GM20000 (cell line): ENCODE measurements around the gene CASP2.

Experiments
- DNase-seq: peaks from one replicate; pipeline ENCODE4 v3.0.0; 2012; ENCODE audit warnings: low spot score
- CTCF ChIP-seq: IDR thresholded peaks from 2 replicates; pipeline ENCODE4 v1.5.1; 2012; ENCODE audit warnings: mild to moderate bottlenecking, control low read depth; ENCODE audit errors: extremely low read depth, missing control alignments

The CASP2 gene

GRCh38 chr7:143281529-143281928 lies 6.6 kb upstream of the CASP2 start:
- TF ChIP-seq CTCF = no peak
- DNase-seq = no peak

GRCh38 chr7:143282124-143282523 lies 6.0 kb upstream of the CASP2 start:
- no peak for DNase-seq
- no peak for TF ChIP-seq CTCF

- no peak for TF ChIP-seq CTCF
- DNase-seq = no peak
Measured at GRCh38 chr7:143283381-143283780, 4.8 kb upstream of the CASP2 start.

GRCh38 chr7:143284591-143285469 lies 3.3 kb upstream of the CASP2 start, which contains the start of gene TMEM139:
Gene TMEM139 (plus strand): TSS chr7:143284958. CDS start chr7:143285958, 1,000 bp downstream.
- no peak for TF ChIP-seq CTCF
- DNase-seq = no peak

- no peak for DNase-seq
- no peak for TF ChIP-seq CTCF
Measured at GRCh38 chr7:143285470-143285778, 2.7 kb upstream of the CASP2 start.

- no peak for TF ChIP-seq CTCF
- DNase-seq = no peak
Measured at GRCh38 chr7:143285806-143286521, 2.2 kb upstream of the CASP2 start.

- no peak for TF ChIP-seq CTCF
- DNase-seq = no peak
Measured at GRCh38 chr7:143286522-143286890, 1.6 kb upstream of the CASP2 start.
